GM18909 (cell line): ENCODE data around the gene PDLIM5.
"Not testable (repeated sequence)": the region's sequence is repeated elsewhere in the genome, so short reads cannot be mapped to it uniquely, and the experiment has no call there.

Source experiments
- ATAC-seq: cut with Tn5 transposase; IDR thresholded peaks from one replicate; pipeline ENCODE4 v1.9.1; 2021; ENCODE audit warnings: mild to moderate bottlenecking; ENCODE audit not compliant: unreplicated experiment, poor library complexity

PDLIM5 gene, protein sequence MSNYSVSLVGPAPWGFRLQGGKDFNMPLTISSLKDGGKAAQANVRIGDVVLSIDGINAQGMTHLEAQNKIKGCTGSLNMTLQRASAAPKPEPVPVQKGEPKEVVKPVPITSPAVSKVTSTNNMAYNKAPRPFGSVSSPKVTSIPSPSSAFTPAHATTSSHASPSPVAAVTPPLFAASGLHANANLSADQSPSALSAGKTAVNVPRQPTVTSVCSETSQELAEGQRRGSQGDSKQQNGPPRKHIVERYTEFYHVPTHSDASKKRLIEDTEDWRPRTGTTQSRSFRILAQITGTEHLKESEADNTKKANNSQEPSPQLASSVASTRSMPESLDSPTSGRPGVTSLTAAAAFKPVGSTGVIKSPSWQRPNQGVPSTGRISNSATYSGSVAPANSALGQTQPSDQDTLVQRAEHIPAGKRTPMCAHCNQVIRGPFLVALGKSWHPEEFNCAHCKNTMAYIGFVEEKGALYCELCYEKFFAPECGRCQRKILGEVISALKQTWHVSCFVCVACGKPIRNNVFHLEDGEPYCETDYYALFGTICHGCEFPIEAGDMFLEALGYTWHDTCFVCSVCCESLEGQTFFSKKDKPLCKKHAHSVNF

DNA sequence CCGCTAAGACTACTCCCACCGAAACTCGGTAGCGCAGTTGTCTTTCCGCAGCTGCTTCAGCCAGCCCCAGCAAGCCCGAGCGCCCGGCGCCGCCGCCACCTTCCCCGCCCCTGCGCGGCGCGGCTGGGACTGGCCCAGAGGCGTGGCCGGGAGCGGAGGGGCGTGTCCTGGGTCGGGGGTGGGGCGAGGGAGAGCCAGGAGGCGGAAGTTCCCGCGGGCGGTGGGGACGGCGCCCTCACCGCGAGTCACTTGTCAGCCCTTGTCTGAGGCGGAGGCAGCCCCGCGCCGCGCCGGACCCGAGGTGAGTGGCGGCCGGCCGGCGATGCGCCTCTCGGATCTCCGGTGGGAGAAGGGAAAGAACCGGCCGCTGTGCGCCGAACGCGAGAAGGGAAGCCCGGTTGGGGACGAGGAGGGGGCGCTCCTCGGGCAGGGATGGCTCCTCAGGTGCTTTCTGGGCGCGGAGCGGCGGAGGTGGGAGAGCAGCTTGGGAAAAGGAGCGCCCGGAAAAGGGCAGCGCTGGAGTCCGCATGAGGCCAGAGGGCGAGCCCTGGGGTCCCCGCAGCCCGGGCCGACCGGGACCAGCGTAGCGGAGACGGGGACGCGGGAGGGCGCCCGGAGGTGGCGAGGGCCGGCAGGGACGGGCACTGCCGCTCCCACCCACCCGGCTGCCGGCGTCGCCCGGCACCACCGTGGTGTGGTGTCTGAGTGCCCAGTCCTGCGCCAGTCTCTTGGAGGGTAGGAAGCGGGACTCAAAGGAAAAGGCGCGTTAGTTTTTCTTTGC, at the start of gene PDLIM5:
Gene PDLIM5 (plus strand): TSS at position 248 of the 781 bp plus-strand sequence. CDS start 3,347 bp downstream, outside the sequence.
- ATAC-seq, result peak; percentile 94

DNA sequence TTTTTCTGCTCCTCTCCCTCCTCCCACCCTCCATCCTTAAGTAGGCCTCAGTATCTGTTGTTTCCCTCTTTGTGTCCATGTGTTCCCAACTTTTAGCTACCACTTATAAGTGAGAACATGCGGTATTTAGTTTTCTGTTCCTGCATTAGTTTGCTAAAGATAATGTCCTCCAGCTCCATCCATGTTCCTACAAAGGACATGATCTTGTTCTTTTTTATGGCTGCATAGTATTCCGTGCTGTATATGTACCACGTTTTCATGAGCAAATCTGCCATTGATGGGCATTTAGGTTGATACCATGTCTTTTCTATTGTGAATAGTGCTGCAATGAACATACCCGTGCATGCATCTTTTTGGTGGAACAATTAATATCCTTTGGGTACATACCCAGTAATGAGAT, 49.3 kb upstream of the PDLIM5 start:
- ATAC-seq, result not testable (repeated sequence)

DNA sequence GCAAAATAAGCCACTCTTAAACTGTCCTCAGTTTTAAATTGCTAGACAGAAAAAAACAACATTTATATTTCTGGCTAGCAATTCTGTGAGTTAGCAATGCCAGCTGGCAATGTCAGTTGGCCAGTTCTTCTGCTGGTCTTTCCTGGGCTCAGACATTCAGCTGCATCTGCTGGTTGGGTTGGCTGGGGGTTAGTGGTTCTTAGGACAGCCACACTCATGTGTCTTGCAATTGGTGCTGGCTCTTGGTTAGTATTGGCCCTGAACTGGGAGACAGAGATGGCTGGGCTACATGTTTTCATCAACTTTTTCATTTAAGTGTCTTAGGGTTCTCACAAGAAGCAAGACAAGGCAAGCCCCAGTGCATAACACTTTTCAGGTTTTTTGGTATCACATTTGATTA, 48.0 kb upstream of the PDLIM5 start:
- ATAC-seq, result no peak

DNA sequence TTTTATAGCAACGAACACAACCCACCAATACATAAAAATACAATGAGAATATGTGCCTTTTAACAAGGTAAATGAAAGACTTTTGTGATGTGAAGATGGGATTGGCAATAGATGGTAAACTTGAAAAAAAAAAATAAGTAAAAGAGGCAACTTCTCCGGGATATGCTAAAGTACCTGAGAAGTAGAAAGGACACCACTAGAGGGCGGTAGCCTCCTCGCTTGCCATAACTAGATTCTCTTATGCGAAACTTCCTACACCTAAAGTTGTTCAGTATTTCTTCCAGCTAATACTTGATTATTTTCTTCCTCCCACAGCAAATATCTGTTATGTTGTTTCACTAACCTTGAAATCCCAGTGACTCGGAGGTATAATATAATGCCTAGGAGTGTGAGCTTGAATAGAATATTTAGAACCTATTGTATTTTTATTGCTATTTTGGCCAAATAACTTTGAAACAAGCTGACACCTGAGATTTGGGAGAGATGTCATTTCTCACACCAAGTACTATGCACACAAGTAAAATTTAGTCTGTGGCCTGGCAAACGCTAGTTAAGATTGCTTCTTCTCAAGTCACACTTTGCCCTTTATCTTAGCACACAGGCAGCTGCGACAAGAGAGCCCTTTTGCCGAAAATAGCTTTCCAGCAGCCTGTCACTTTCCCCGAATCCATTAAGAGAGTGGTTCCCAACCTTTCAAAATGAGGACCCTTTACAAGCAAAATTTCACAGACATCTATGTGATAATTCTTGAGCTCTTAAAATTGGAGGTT, 44.9 kb upstream of the PDLIM5 start:
- ATAC-seq, result peak; percentile 76

DNA sequence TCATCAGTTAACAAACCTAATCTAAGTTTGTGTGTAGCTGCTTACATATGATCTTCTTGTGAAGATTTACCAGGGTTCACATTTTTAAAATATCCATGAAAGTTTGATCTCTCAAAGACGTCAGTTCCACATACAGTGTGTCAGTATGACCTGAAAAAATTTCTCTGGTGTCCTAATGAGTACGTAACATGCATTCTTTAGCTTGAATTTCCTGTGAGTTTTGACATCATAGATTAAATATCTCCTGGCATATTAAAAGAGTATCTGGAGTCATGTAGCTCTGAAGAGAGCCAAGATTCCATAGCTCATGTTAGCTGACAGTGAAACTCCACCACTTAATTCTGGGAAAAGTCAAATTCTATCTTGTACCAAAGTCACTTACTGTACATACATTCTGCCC, 43.9 kb upstream of the PDLIM5 start:
- ATAC-seq, result no peak

DNA sequence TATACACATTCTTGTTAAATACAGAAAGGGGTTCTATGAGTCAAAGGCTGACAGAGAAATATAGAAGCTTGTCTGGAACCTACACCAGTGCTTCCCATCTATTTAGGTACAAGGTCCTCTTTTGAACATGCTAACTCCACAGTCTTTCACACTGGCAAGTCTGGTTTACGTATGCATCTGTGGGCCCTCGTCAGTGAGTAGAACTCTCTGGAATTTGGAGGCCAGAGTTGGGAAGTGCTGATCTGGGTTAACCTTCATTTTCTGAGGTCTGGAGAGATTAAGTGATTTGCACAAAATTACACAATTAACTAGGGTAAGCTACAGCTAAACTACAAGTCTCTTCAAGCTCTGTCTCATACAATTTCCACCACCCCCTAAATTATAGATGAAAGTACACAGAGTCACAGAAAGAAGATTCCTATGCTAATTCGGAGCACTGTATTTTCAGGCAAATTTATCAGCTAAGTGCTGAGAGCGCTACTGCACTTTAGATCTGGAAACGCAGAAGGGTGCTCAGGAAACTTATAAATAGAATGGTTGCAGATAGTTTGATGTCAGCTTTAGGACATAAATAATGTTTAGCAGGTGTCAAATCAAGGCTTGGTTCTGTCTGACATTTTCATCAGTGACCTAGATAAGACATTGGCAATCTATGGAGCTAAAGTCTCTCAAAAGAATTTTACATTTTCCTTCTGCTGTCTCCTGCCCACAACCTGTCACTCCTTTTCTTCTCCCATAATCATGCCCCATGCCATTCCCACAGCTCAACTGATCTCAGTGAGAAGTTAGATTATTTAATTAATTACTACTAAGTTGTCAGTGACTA, 43.0 kb upstream of the PDLIM5 start:
- no peak for ATAC-seq

DNA sequence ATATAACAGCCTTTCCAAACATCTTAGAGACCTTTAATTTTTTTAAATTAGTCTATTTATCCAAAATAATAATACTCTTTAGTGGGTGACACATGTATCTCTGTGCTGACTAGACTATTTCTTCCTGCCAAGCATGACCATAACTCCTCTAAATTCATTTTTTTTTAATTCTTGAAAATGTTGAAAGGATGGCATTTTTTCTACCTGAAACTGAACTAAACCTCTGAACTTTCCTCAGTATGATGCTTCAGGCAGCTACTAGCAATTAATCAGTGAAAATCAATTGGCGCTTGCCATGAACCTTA, 42.4 kb upstream of the PDLIM5 start:
- ATAC-seq, result no peak

DNA sequence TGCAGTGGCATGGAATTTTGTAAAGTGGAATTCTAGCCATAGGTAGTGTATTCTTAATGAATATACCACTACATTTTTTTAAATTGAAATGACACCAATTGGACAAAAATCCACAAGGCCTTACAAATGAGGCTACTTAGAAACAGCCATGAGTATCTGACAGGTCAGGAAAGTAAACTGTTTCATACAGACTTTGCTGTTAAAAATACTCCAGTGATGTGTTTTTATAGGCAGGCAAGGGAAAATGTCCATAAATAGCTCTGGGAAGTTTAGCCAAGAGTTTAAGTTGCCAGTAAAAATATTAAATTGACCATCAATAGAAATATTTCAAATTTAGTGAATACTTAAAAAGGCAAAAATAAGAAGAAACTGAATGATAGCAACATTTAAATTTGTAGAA, 41.8 kb upstream of the PDLIM5 start:
- ATAC-seq, result no peak

DNA sequence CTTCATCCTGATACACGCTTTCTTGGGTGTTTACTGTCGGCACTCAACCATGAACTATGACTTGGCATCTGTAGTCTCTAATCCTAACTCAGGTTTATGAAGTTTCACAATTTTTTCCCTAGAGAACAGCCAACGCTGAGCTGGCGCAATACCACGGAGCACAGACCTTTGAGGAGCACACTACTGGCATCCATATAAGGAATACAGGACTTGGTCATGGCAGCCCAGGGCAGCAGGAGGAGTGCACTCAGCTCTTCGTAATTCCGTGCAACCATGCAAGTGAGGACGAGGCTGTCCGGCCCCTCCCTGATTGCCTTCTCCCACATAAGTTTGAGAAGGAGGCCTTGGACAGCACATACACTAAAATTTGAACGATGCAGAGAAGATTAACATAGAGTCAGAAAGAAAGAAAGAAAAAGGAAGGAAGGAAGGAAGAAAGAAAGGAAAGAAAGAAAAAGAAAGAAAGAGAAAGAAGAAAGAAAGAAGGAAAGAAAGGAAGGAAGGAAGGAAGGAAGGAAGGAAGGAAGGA, 41.0 kb upstream of the PDLIM5 start:
- ATAC-seq, result no peak

DNA sequence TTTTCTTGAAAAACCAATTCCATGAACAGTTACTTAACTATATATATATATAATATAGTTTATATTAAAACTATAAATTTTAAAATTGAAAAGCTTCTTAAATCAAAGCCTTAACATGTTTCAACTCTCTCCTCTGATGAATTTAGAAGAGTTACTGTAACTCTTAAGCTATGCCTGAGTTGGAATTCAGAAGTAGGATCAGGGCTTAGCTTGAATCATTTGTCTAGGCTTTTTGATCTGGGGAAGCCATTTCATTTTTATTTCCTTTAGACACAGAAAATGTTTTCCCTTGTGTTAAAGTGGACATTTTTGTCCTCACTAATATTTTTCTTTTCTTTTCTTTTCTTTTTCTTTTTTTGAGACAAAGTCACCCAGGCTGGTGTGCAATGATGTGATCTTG, 40.4 kb upstream of the PDLIM5 start:
- ATAC-seq, result no peak

DNA sequence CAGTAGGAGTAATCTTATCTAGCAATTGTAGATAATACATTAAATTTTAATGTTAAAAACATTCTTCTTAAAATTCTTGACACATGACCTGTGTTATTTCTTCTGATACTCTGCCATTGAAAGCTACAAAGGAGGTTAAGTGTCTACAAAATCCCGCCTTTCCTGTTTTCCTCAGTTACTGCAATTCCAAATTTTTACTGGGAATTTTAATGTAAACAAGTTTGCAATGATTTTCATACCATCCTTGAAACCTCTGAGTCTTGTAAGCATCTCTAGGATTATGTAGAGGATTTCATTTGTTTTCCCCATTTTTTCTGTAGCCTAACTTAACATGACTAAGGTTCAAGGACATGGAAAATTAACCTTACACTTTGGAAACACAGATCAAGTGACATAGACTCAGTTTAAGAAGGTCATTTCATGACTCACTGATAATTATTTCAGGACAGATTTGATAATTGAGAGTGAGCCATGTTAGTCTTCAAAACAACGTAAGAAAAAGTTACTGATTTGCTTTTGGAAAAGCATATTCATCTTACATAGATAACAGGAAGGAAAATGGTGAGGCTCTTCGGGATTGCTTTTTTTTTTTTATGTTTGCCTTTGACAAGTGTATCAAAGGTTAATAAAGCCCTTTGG, 39.6 kb upstream of the PDLIM5 start:
- no peak for ATAC-seq

DNA sequence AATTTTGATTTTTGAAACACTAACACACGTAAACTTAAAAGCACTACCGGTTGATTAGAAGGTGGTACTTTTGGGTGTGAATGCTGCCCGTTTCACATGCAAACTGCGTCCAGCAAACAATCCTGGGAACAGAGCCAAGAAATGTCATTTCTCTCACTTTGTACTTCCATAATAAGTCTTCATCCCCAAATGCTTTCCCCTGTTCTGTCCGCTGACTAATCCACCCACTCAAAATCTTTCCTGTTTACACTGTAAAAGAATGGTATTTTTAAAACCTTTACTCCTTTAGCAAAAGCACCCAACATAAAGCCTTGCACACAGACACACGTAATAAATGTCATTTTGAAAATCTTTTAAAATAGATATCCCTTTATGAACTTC, 39.1 kb upstream of the PDLIM5 start:
- no peak for ATAC-seq

DNA sequence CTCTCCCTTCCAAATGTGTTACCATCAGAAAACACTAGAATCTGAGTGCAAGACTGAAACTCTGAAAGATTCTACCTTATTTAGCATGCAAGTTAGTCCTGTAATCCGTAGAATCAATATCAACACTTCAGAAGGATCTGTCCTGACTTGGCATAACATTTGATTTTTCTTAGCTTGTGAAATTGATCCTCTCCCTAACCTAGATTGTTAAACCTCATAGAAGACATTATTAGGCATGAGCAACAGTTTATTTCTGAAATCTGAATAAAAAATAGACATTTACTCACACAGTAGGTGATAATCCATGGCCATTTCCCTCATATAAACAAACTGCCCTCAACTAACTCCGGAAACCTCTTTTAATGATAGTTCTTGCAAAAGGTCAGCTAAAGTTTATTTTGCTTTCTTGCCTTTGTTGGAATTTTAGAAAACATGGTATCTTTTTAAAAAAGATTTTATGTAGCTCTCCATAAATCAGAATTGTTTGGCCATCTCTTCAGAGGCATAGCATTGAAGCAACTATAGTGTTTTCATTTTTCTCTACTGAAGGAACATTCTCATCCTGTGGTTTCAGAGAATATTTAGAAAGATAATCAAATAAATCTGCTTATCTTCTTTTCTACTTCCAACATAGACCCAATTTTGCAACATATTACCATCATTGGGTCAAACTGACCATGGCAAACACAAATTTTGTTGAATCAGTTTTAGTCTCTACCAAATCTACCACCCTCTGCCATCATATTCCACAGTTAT, 38.5 kb upstream of the PDLIM5 start:
- no peak for ATAC-seq

DNA sequence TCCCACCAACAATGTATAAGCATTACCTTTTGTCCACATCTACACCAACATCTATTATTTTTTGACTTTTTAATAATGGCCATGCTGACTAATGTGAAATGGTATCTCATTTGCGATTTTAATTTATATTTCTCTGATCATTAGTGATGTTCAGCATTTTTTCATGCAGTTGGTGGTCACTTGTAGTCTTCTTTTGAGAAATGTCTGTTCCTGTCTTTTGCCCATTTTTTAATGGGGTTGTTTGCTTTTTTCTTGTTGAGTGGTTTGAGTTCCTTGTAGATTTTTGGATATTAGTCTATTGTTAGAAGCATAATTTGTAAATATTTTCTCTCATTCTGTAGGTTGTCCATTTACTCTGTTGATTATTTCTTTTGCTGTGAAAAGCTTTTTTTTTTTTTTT, 36.8 kb upstream of the PDLIM5 start:
- no peak for ATAC-seq

DNA sequence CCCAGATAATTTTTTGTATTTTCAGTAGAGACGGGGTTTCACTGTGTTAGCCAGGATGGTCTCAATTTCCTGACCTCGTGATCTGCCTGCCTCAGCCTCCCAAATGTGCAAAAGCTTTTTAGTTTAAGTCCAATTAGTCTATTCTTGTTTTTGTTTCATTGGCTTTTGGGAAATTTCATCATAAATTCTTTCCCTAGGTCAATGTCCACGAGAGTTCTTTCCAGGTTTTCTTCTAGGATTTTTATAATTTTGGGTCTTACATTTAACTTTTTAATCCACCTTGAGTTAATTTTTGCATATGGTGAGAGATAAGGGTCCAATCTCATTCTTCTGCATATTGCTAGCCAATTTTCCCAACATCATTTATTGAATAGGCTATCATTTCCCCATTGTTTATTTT, 36.3 kb upstream of the PDLIM5 start:
- ATAC-seq, result no peak

DNA sequence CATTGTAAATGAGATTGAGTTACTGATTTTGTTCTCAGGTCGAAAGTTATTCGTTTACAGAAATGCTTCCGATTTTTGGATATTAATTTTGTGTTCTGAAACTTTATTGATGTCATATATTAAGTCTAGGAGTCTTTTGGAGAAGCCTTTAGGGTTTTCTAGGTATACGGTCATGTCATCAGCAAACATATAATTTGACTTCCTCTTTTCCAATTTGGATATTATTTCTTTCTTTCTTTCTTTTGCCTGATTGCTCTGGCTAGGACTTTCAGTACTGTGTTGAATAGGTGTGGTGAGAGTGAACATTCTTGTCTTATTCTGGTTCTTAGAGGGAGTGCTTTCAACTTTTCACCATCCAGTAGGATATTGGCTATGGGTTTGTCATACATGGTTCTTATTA, 35.4 kb upstream of the PDLIM5 start:
- ATAC-seq, result no peak

DNA sequence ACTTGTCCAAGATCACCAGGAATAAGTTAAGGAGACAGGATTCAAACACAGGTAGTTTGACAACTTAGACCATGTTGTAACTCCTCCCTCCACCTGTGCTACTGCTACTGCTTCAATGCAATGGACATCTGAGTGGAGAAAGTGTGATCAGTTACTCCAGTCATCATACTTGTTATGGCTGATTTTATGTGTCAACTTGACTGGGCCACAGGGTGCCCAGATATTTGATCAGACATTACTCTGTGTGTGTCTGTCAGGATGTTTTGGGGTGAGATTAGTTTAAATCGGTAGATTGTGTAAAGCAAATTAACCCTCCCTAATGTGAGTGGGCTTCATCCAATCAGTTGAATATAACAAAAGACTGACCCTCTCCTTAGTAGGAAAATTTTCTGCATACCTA, 34.8 kb upstream of the PDLIM5 start:
- no peak for ATAC-seq

DNA sequence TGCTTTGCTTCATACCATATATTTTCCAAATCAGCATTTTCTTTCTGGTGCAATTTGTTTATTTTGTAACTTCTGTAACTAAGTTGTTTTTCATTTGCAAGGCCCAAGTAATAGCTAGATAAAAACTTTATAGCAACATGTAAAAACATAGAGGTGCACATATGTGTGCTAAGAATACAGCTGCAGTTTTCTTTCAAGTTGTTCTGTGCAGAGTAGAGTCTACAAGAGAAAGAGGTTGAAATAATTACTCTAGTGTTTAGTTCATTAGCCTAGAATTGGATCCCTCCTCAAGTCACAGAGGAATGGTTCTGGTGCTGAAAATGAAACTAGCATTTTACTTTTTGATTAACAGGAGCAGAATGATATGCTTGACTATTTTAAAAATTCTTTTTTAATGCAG, 32.2 kb upstream of the PDLIM5 start:
- no peak for ATAC-seq

DNA sequence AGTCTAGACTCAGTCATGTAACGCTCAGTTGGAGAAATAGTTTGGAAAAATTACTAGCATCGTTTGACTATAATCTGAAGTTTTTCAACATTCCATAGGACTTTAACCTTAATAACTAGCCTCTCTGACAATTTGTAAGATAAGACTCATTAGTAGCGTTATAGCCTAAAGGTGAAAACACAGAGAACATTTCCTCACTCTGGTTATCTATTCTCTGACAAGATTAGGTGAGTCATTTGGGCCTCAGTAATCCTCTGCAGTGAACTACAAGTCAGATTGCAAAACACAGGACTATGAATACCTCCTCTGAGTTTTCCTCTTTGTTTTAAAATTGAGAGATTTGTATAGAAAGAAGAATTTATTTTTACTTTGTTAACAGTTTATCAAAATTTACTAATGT, 31.8 kb upstream of the PDLIM5 start:
- no peak for ATAC-seq
